Endodermal cell (in vitro differentiated cells): ENCODE results near the gene PCBP3. TPM values are rescaled to one million over a fixed set of nuclear protein-coding genes. Genes with fewer than 3 reads are reported as not detected.

Experiments used
- DNase-seq: peaks from one replicate; pipeline ENCODE4 v3.0.0-alpha.2; 2017
- H3K27ac ChIP-seq: 2 replicates; pipeline ENCODE4 v1.5.1; 2013; ENCODE audit warnings: mild to moderate bottlenecking, low read depth, low read length, moderate library complexity
- H3K27me3 ChIP-seq: 2 replicates; pipeline ENCODE4 v1.6.1; 2013; ENCODE audit warnings: mild to moderate bottlenecking, low read length, moderate library complexity; ENCODE audit not compliant: insufficient read depth, control insufficient read depth, poor library complexity, severe bottlenecking
- H3K36me3 ChIP-seq: 2 replicates; pipeline ENCODE4 v1.7.0; 2013; ENCODE audit warnings: mild to moderate bottlenecking, low read length, moderate library complexity; ENCODE audit not compliant: control insufficient read depth, insufficient read depth
- H3K4me1 ChIP-seq: one replicate; pipeline ENCODE4 v1.7.0; 2013; ENCODE audit warnings: low read length; ENCODE audit not compliant: control insufficient read depth, insufficient read depth
- H3K4me3 ChIP-seq: 2 replicates; pipeline ENCODE4 v1.5.1; 2013; ENCODE audit warnings: mild to moderate bottlenecking, low read length, moderate library complexity
- H3K9ac ChIP-seq: 2 replicates; pipeline ENCODE4 v1.6.1; 2013; ENCODE audit warnings: mild to moderate bottlenecking, low read length, moderate library complexity; ENCODE audit not compliant: poor library complexity, severe bottlenecking; ENCODE audit errors: extremely low read depth
- H3K9me3 ChIP-seq: 2 replicates; pipeline ENCODE4 v1.6.1; 2013; ENCODE audit warnings: mild to moderate bottlenecking, low read length, moderate library complexity; ENCODE audit not compliant: control insufficient read depth
- H3K27ac Mint-ChIP-seq: 2 replicates; pipeline ENCODE4 v1.8.0; 2020; ENCODE audit warnings: mixed read lengths
- H3K27me3 Mint-ChIP-seq: 2 replicates; pipeline ENCODE4 v1.8.0; 2021; ENCODE audit warnings: mild to moderate bottlenecking, mixed read lengths; ENCODE audit not compliant: insufficient read depth
- H3K36me3 Mint-ChIP-seq: 2 replicates; pipeline ENCODE4 v1.8.0; 2020; ENCODE audit warnings: low read depth, mixed read lengths
- H3K4me1 Mint-ChIP-seq: 2 replicates; pipeline ENCODE4 v1.8.0; 2020; ENCODE audit warnings: mixed read lengths
- H3K4me3 Mint-ChIP-seq: 2 replicates; pipeline ENCODE4 v1.8.0; 2020; ENCODE audit warnings: mild to moderate bottlenecking, moderate library complexity, mixed read lengths
- H3K9me3 Mint-ChIP-seq: 2 replicates; pipeline ENCODE4 v1.8.0; 2020; ENCODE audit warnings: mild to moderate bottlenecking, mixed read lengths
- CTCF ChIP-seq: fragments of 200-600 bp; sonication (generic); conservative IDR thresholded peaks from 2 replicates; pipeline ENCODE4 v1.5.0; 2021; ENCODE audit warnings: antibody characterized with exemption, mild to moderate bottlenecking
- WGBS, 2 experiments: methylation state at CpG; one replicate each; pipeline versions ENCODE4 v1.1.5 to v1.1.7; 2013; ENCODE audit warnings: missing lambda C conversion rate in 2 of 2, mixed read lengths in 1 of 2; ENCODE audit not compliant: insufficient coverage in 1 of 2, insufficient read length in 1 of 2; 5-methylcytosine and 5-hydroxymethylcytosine counted together
- total RNA-seq, 2 donors: library from RNA; stranded (reverse); fragmentation: NEBNext Ultra II Directional in 1 of 2; extraction: Animal tissue kit (Norgen Biotek cat#: 25700) in 1 of 2; gene quantifications; 2 replicates in 1 of 2; 3 replicates in 1 of 2; pipeline ENCODE4 v1.2.1, GENCODE V29; 2021

PCBP3 gene
- total RNA-seq, 2 donors from 2014 or later = 2.1 to 10.6 TPM

- Mint-ChIP-seq H3K9me3 (no peaks in the 10 kb centered on the region), H3K36me3 (no peaks in the 10 kb centered on the region), H3K4me1 (no peaks in the 10 kb centered on the region), H3K4me3 (no peak overlapping the region), H3K27me3 (peaks cover 5% of the 10 kb centered on the region), H3K27ac (no peak overlapping the region)
- no peaks in the 10 kb centered on the region for H3K36me3 ChIP-seq
- no peak overlapping the region for H3K9ac ChIP-seq
- 83 to 85% methylated on average over 5 to 8 of the region's 9 CpGs for WGBS, 2 experiments
- no peak for DNase-seq
- no peak overlapping the region for H3K4me3 ChIP-seq
- TF ChIP-seq CTCF = no peak
- no peaks in the 10 kb centered on the region for H3K9me3 ChIP-seq
- no peaks in the 10 kb centered on the region for H3K4me1 ChIP-seq
- H3K27ac ChIP-seq = no peak overlapping the region
- H3K27me3 ChIP-seq = no peaks in the 10 kb centered on the region
Measured at GRCh38 chr21:45613881-45614280, 29.6 kb upstream of the PCBP3 start.

GRCh38 chr21:45615145-45615711 lies 28.3 kb upstream of the PCBP3 start:
- Mint-ChIP-seq H3K9me3 (no peaks in the 10 kb centered on the region), H3K36me3 (no peaks in the 10 kb centered on the region), H3K27ac (no peak overlapping the region), H3K4me1 (no peaks in the 10 kb centered on the region), H3K27me3 (peaks cover 5% of the 10 kb centered on the region), H3K4me3 (no peak overlapping the region)
- H3K27me3 ChIP-seq = no peaks in the 10 kb centered on the region
- H3K4me1 ChIP-seq = no peaks in the 10 kb centered on the region
- peak; percentile 35 for DNase-seq
- no peaks in the 10 kb centered on the region for H3K36me3 ChIP-seq
- no peaks in the 10 kb centered on the region for H3K9me3 ChIP-seq
- WGBS, 2 experiments = 92 to 96% methylated on average over 21 to 27 of the region's 27 CpGs
- no peak overlapping the region for H3K9ac ChIP-seq
- H3K4me3 ChIP-seq = no peak overlapping the region
- TF ChIP-seq CTCF = no peak
- no peak overlapping the region for H3K27ac ChIP-seq

- H3K9ac ChIP-seq = no peak overlapping the region
- H3K9me3 Mint-ChIP-seq = no peaks in the 10 kb centered on the region
- H3K36me3 ChIP-seq = no peaks in the 10 kb centered on the region
- no peaks in the 10 kb centered on the region for H3K27me3 ChIP-seq
- no peaks in the 10 kb centered on the region for H3K36me3 Mint-ChIP-seq
- no peaks in the 10 kb centered on the region for H3K9me3 ChIP-seq
- H3K4me3 ChIP-seq = no peak overlapping the region
- WGBS, 2 experiments = 74 to 82% methylated on average over 8 to 18 of the region's 19 CpGs
- H3K27ac ChIP-seq = no peak overlapping the region
- peak; percentile 27 for TF ChIP-seq CTCF
- no peak overlapping the region for H3K4me3 Mint-ChIP-seq
- no peaks in the 10 kb centered on the region for H3K27me3 Mint-ChIP-seq
- no peaks in the 10 kb centered on the region for H3K4me1 Mint-ChIP-seq
- peak; percentile 67 for DNase-seq
- no peaks in the 10 kb centered on the region for H3K4me1 ChIP-seq
- no peak overlapping the region for H3K27ac Mint-ChIP-seq
Measured at GRCh38 chr21:45617021-45617921, 26.3 kb upstream of the PCBP3 start.
